ENCODE results near the gene ATP1B1. TPM values are rescaled to one million over a fixed set of nuclear protein-coding genes. Genes with fewer than 3 reads are reported as not detected.

The ATP1B1 gene
- total RNA-seq, 1 experiment from 2014 or later = 20.2 TPM

- Histone ChIP-seq H3K36me3 (ENCODE audit: insufficient read depth, low read length, poor library complexity, severe bottlenecking) (no peaks in the 10 kb centered on the region), H3K27me3 (replicated peaks; ENCODE audit: insufficient read depth, low read depth, low read length, poor library complexity) (no peaks in the 10 kb centered on the region), H3K4me3 (ENCODE audit: low read depth, low read length, poor library complexity, severe bottlenecking) (no peak overlapping the region), H3K4me1 (ENCODE audit: insufficient read depth, low read length, poor library complexity, severe bottlenecking) (no peaks in the 10 kb centered on the region), H3K9me3 (ENCODE audit: low read depth, low read length, poor library complexity, severe bottlenecking) (no peaks in the 10 kb centered on the region), H3K27ac (ENCODE audit: low read depth, low read length, poor library complexity, severe bottlenecking) (no peak overlapping the region)
- CTCF ChIA-PET = no interaction called here
- intact Hi-C loops (cut with micrococcal nuclease; ENCODE audit: unreplicated experiment) = no loop called here
- BruUV-seq (replicated peaks) = no TSS peak
- POLR2A ChIA-PET (ENCODE audit: low non-redundant PET) = no interaction called here
- no peak for DNase-seq (ENCODE audit: low spot score)
- TF ChIP-seq EZH2 (IDR thresholded peaks at IDR 0.05; ENCODE audit: borderline replicate concordance, low read depth, low read length, poor library complexity, severe bottlenecking) = no peak
- TF ChIP-seq, protein P1, sequence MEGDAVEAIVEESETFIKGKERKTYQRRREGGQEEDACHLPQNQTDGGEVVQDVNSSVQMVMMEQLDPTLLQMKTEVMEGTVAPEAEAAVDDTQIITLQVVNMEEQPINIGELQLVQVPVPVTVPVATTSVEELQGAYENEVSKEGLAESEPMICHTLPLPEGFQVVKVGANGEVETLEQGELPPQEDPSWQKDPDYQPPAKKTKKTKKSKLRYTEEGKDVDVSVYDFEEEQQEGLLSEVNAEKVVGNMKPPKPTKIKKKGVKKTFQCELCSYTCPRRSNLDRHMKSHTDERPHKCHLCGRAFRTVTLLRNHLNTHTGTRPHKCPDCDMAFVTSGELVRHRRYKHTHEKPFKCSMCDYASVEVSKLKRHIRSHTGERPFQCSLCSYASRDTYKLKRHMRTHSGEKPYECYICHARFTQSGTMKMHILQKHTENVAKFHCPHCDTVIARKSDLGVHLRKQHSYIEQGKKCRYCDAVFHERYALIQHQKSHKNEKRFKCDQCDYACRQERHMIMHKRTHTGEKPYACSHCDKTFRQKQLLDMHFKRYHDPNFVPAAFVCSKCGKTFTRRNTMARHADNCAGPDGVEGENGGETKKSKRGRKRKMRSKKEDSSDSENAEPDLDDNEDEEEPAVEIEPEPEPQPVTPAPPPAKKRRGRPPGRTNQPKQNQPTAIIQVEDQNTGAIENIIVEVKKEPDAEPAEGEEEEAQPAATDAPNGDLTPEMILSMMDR (conservative IDR thresholded peaks at IDR 0.05; ENCODE audit: low read depth, low read length) = no peak
Measured at GRCh38 chr1:169118227-169118626, 11.7 kb downstream of the ATP1B1 start.

GRCh38 chr1:169119405-169119804 is 12.9 kb downstream of the ATP1B1 start:
- no peak overlapping the region for H3K27ac ChIP-seq (ENCODE audit: low read depth, low read length, poor library complexity, severe bottlenecking)
- H3K9me3 ChIP-seq (ENCODE audit: low read depth, low read length, poor library complexity, severe bottlenecking) = no peaks in the 10 kb centered on the region
- no peaks in the 10 kb centered on the region for H3K36me3 ChIP-seq (ENCODE audit: insufficient read depth, low read length, poor library complexity, severe bottlenecking)
- intact Hi-C loops (cut with micrococcal nuclease; ENCODE audit: unreplicated experiment) = no loop called here
- CTCF ChIA-PET = no interaction called here
- TF ChIP-seq, protein P1 (conservative IDR thresholded peaks at IDR 0.05; ENCODE audit: low read depth, low read length) = no peak
- TF ChIP-seq EZH2 (IDR thresholded peaks at IDR 0.05; ENCODE audit: borderline replicate concordance, low read depth, low read length, poor library complexity, severe bottlenecking) = no peak
- no TSS peak for BruUV-seq (replicated peaks)
- no peaks in the 10 kb centered on the region for H3K4me1 ChIP-seq (ENCODE audit: insufficient read depth, low read length, poor library complexity, severe bottlenecking)
- H3K27me3 ChIP-seq (replicated peaks; ENCODE audit: insufficient read depth, low read depth, low read length, poor library complexity) = no peaks in the 10 kb centered on the region
- DNase-seq (ENCODE audit: low spot score) = no peak
- POLR2A ChIA-PET (ENCODE audit: low non-redundant PET) = no interaction called here
- no peak overlapping the region for H3K4me3 ChIP-seq (ENCODE audit: low read depth, low read length, poor library complexity, severe bottlenecking)

GRCh38 chr1:169120066-169120465 is 13.6 kb downstream of the ATP1B1 start:
- Histone ChIP-seq H3K27me3 (replicated peaks; ENCODE audit: insufficient read depth, low read depth, low read length, poor library complexity) (no peaks in the 10 kb centered on the region), H3K9me3 (ENCODE audit: low read depth, low read length, poor library complexity, severe bottlenecking) (no peaks in the 10 kb centered on the region), H3K27ac (ENCODE audit: low read depth, low read length, poor library complexity, severe bottlenecking) (no peak overlapping the region), H3K4me1 (ENCODE audit: insufficient read depth, low read length, poor library complexity, severe bottlenecking) (no peaks in the 10 kb centered on the region), H3K36me3 (ENCODE audit: insufficient read depth, low read length, poor library complexity, severe bottlenecking) (peaks cover 3% of the 10 kb centered on the region), H3K4me3 (ENCODE audit: low read depth, low read length, poor library complexity, severe bottlenecking) (no peak overlapping the region)
- intact Hi-C loops (cut with micrococcal nuclease; ENCODE audit: unreplicated experiment) = no loop called here
- no peak for DNase-seq (ENCODE audit: low spot score)
- TF ChIP-seq, protein P1 (conservative IDR thresholded peaks at IDR 0.05; ENCODE audit: low read depth, low read length) = no peak
- no peak for TF ChIP-seq EZH2 (IDR thresholded peaks at IDR 0.05; ENCODE audit: borderline replicate concordance, low read depth, low read length, poor library complexity, severe bottlenecking)
- no TSS peak for BruUV-seq (replicated peaks)
- POLR2A ChIA-PET (ENCODE audit: low non-redundant PET) = no interaction called here
- CTCF ChIA-PET = no interaction called here

Data from A673 (cell line).